Loucy (cell line): ENCODE data around the gene ASB7.

ENCODE experiments used
- H2AFZ ChIP-seq: fragments of 200-600 bp; sonication (generic); 2 replicates; pipeline ENCODE4 v1.6.0; 2016; ENCODE audit warnings: antibody characterized with exemption, mild to moderate bottlenecking, low read length, moderate library complexity
- H3F3A ChIP-seq: fragments of 200-600 bp; 2 replicates; pipeline ENCODE4 v1.6.0; 2016; ENCODE audit warnings: antibody characterized with exemption, low read depth, mild to moderate bottlenecking
- H3K27me3 ChIP-seq: fragments of 200-600 bp; sonication (generic); 2 replicates; pipeline ENCODE4 v1.6.1; 2014; ENCODE audit warnings: low read length, mild to moderate bottlenecking; ENCODE audit not compliant: insufficient read depth, poor library complexity, severe bottlenecking
- H3K36me3 ChIP-seq: fragments of 200-600 bp; sonication (generic); 2 replicates; pipeline ENCODE4 v1.6.1; 2016; ENCODE audit warnings: low read length; ENCODE audit not compliant: insufficient read depth
- H3K4me1 ChIP-seq: fragments of 200-600 bp; sonication (generic); 2 replicates; pipeline ENCODE4 v1.5.1; 2014; ENCODE audit warnings: low read length, mild to moderate bottlenecking; ENCODE audit not compliant: insufficient read depth, poor library complexity, severe bottlenecking
- H3K4me2 ChIP-seq: fragments of 200-600 bp; sonication (generic); 2 replicates; pipeline ENCODE4 v1.6.0; 2014; ENCODE audit warnings: antibody characterized with exemption, low read length, low read depth, mild to moderate bottlenecking; ENCODE audit not compliant: poor library complexity, severe bottlenecking
- H3K4me3 ChIP-seq: fragments of 200-600 bp; sonication (generic); 2 replicates; pipeline ENCODE4 v1.5.1; 2014; ENCODE audit warnings: low read length, mild to moderate bottlenecking, mixed read lengths; ENCODE audit not compliant: poor library complexity, severe bottlenecking
- H3K79me2 ChIP-seq: fragments of 200-600 bp; sonication (generic); 2 replicates; pipeline ENCODE4 v1.6.1; 2014; ENCODE audit warnings: low read length; ENCODE audit not compliant: insufficient read depth
- H3K9ac ChIP-seq: fragments of 200-600 bp; sonication (generic); 2 replicates; pipeline ENCODE4 v1.6.0; 2014; ENCODE audit warnings: mild to moderate bottlenecking, low read depth, low read length, moderate library complexity; ENCODE audit not compliant: poor library complexity, severe bottlenecking
- H3K9me2 ChIP-seq: fragments of 200-600 bp; sonication (generic); replicated peaks from 2 replicates; pipeline ENCODE4 v1.6.1; 2016; ENCODE audit warnings: low read depth, low read length, mixed read lengths
- H3K9me3 ChIP-seq: fragments of 200-600 bp; sonication (generic); 2 replicates; pipeline ENCODE4 v1.6.1; 2014; ENCODE audit warnings: mild to moderate bottlenecking, antibody characterized with exemption, low read length, low read depth; ENCODE audit not compliant: insufficient read depth
- H4K20me1 ChIP-seq: fragments of 200-600 bp; sonication (generic); 2 replicates; pipeline ENCODE4 v1.6.0; 2014; ENCODE audit warnings: antibody characterized with exemption, low read length, mild to moderate bottlenecking; ENCODE audit not compliant: insufficient read depth, poor library complexity, severe bottlenecking
- EZH2phosphoT487 ChIP-seq: fragments of 200-600 bp; IDR thresholded peaks from 2 replicates; pipeline ENCODE4 v1.6.1; 2018; ENCODE audit warnings: antibody characterized with exemption, mild to moderate bottlenecking, moderate library complexity, borderline replicate concordance
- TF ChIP-seq, protein P1 (sequence below): fragments of 200-600 bp; sonication (generic); conservative IDR thresholded peaks from 2 replicates; pipeline ENCODE4 v1.5.1; 2014; ENCODE audit warnings: mild to moderate bottlenecking, antibody characterized with exemption, low read length

ASB7 gene

DNA sequence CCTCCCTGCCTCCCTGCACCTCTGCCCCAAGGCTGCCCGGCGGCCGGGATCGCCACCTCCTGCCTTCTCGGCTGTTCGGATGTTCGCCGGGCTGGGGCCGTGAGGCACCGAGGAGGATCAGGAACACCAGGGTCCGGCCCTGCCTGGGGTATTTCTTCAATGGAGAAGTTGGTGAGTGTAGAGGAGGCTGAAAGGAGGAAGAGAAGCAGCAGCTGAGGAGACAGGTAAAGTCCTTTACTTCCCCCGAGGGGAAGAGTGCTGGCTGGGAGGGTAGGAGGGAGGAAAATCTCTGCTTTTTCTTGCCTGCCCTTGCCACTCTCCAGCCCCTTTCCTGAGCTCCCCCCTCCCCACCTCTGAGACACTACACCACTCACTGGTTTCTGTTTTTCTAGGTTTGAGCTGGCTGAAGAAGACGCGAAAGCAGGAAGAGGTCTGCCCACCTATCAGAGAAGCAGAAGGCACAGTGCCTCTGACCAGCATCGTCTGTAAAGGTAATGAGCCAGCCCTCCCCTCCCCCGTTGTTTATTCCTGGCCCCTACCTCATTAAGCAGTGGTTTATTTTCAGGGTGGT is 519 bp downstream of the ASB7 start:
- H3K79me2 ChIP-seq, result peaks cover 76% of the 10 kb centered on the region; the same call in 1 of the 2 replicates
- H3K27me3 ChIP-seq, result no peaks in the 10 kb centered on the region
- H3K9me2 ChIP-seq, result no peaks in the 10 kb centered on the region
- H3K4me2 ChIP-seq, result peak overlapping the region; percentile 85
- peaks cover 35% of the 10 kb centered on the region for H3K4me1 ChIP-seq
- no peaks in the 10 kb centered on the region for H3K9me3 ChIP-seq
- H3K9ac ChIP-seq, result peak overlapping the region; percentile 78
- peak overlapping the region; percentile 93 for H3K4me3 ChIP-seq
- no peaks in the 10 kb centered on the region for H3K36me3 ChIP-seq
- TF ChIP-seq, protein P1, sequence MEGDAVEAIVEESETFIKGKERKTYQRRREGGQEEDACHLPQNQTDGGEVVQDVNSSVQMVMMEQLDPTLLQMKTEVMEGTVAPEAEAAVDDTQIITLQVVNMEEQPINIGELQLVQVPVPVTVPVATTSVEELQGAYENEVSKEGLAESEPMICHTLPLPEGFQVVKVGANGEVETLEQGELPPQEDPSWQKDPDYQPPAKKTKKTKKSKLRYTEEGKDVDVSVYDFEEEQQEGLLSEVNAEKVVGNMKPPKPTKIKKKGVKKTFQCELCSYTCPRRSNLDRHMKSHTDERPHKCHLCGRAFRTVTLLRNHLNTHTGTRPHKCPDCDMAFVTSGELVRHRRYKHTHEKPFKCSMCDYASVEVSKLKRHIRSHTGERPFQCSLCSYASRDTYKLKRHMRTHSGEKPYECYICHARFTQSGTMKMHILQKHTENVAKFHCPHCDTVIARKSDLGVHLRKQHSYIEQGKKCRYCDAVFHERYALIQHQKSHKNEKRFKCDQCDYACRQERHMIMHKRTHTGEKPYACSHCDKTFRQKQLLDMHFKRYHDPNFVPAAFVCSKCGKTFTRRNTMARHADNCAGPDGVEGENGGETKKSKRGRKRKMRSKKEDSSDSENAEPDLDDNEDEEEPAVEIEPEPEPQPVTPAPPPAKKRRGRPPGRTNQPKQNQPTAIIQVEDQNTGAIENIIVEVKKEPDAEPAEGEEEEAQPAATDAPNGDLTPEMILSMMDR, result no peak
- no peak for TF ChIP-seq EZH2phosphoT487
- peak overlapping the region; percentile 82 for H2AFZ ChIP-seq
- no peaks in the 10 kb centered on the region for H4K20me1 ChIP-seq
- no peaks in the 10 kb centered on the region for H3F3A ChIP-seq

DNA sequence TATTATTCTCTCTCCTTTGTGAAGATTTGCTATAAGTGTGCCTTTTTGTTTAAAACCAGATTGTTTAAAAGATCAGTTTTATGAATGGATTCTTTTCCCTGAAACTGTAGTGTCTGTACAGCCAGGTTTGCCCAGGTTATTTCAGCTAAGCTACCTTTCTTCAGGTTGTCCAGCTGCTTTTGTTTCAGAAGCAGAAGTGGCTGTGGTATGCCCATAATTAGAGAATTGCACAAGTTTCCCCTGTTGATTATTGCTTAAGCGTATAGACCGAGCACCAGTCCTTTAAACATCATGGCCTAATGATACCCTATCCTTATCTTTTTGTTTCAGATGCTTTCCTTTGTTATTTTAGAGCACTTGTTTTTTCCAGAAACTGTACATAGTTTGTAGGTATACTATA is 10.2 kb downstream of the ASB7 start:
- Histone ChIP-seq H4K20me1 (no peaks in the 10 kb centered on the region), H3K27me3 (no peaks in the 10 kb centered on the region), H3K4me3 (no peak overlapping the region), H3K4me1 (no peaks in the 10 kb centered on the region), H3K9ac (no peak overlapping the region), H3K4me2 (no peak overlapping the region), H3K79me2 (no peaks in the 10 kb centered on the region; the same call in 1 of the 2 replicates), H2AFZ (no peak overlapping the region), H3K36me3 (peaks cover 39% of the 10 kb centered on the region; the same call in 1 of the 2 replicates), H3F3A (no peaks in the 10 kb centered on the region), H3K9me3 (no peaks in the 10 kb centered on the region), H3K9me2 (no peaks in the 10 kb centered on the region)
- TF ChIP-seq EZH2phosphoT487, result no peak

DNA sequence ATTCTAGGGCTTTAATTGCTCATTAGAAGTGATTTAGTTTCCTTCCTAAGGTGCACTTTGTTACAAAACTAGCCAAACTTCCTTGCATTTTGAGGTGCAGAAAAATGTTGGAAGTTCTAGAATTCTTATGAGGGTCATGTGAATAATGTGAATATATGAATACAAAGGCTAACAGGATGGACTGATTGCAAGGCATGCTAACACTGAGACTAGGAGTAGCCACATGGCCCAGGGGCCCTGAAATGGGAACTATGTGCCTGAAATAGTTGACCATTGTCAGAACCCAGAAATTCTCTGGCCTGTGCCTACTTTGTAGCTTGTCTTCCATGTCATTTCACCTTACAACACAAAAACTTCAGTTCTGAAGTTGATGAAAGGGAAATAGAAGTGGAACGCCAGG is 10.8 kb downstream of the ASB7 start:
- no peaks in the 10 kb centered on the region for H3K9me2 ChIP-seq
- H3K4me3 ChIP-seq, result no peak overlapping the region
- H3K27me3 ChIP-seq, result no peaks in the 10 kb centered on the region
- H3K9ac ChIP-seq, result no peak overlapping the region
- no peaks in the 10 kb centered on the region; the same call in 1 of the 2 replicates for H3K79me2 ChIP-seq
- no peak overlapping the region for H3K4me2 ChIP-seq
- no peaks in the 10 kb centered on the region for H3K4me1 ChIP-seq
- H3K36me3 ChIP-seq, result peaks cover 39% of the 10 kb centered on the region; the same call in 1 of the 2 replicates
- no peaks in the 10 kb centered on the region for H3K9me3 ChIP-seq
- TF ChIP-seq, protein P1, result no peak
- TF ChIP-seq EZH2phosphoT487, result no peak
- no peak overlapping the region for H2AFZ ChIP-seq
- no peaks in the 10 kb centered on the region for H3F3A ChIP-seq
- no peaks in the 10 kb centered on the region for H4K20me1 ChIP-seq

DNA sequence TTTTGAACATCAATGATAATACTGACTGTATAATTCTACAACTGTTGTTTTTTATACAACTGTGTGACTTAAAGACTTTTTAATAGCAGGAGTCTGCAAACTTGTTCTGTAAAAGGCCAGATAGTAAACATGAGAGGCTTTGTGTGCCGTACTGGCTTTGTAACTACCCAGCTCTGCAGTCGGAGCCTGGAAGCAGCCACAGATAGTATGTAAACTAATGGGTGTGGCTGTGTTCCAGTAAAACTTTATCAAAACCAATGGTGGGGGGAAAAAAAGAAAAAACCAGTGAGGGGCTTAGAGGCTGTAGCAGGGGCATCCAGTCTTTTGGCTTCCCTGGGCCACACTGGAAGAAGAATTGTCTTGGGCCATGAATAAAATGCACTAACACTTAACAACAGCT is 11.9 kb downstream of the ASB7 start:
- TF ChIP-seq, protein P1, result no peak
- TF ChIP-seq EZH2phosphoT487, result no peak

More for the DNA sequence above, 11.9 kb downstream of the ASB7 start:
- no peak overlapping the region for H2AFZ ChIP-seq
- H3K79me2 ChIP-seq, result no peaks in the 10 kb centered on the region; the same call in 1 of the 2 replicates
- H3K27me3 ChIP-seq, result no peaks in the 10 kb centered on the region
- no peaks in the 10 kb centered on the region for H3K9me2 ChIP-seq
- no peak overlapping the region for H3K4me3 ChIP-seq
- no peaks in the 10 kb centered on the region for H3F3A ChIP-seq
- H3K4me1 ChIP-seq, result no peaks in the 10 kb centered on the region
- H3K9me3 ChIP-seq, result no peaks in the 10 kb centered on the region
- peaks cover 42% of the 10 kb centered on the region; the same call in 1 of the 2 replicates for H3K36me3 ChIP-seq
- no peak overlapping the region for H3K4me2 ChIP-seq
- no peak overlapping the region for H3K9ac ChIP-seq
- no peaks in the 10 kb centered on the region for H4K20me1 ChIP-seq
